Stimulated activated naive CD4-positive, alpha-beta T cell (primary cell): Measurements from ENCODE around the gene SLMAP.
"Not testable (repeated sequence)": the region's sequence is repeated elsewhere in the genome, so short reads cannot be mapped to it uniquely, and the experiment has no call there.

Experiments used
- DNase-seq, 6 experiments: peaks; one replicate each; lab custom pipeline; 2025; lab: John Stamatoyannopoulos, UW

SLMAP gene

DNA sequence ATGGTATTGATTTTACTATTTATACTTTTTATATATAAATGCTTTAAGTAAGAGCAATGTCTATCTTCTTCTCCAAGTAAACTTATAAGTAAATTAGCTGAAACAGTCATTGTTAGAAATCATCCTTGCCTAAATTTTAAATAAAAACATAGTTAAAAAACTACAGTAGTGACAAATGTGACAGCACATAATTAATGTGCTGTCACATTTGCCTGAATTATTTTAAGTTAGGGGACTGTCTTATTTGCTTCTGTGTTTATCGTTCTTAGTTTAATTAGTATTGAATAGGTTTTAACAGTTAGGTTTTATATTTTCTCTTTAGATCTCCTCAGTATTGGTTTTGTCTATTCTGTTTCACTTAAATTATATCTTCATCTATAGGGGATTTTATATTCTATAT, 36.1 kb downstream of the SLMAP start:
- DNase-seq = no peak

- DNase-seq = no peak
Observed at GRCh38 chr3:57793737-57794187, 37.7 kb downstream of the SLMAP start.

DNA sequence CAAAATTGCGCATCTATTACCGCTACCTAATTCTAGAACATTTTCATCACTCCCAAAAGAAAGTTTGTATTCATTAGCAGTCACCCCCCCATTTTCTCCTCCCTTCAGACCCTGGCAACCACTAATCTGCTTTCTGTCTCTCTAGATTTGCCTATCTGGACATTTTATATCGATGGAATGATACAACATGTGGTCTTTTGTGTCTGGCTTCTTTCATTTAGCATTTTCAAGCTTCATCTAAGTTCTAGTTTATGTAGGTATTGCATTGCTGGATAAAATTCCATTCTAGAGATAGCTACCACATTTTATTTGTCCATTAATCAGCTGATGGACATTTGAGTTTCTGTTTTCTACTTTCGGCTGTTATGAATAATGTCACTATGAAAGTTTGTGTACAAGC, 38.4 kb downstream of the SLMAP start:
- DNase-seq = no peak

DNA sequence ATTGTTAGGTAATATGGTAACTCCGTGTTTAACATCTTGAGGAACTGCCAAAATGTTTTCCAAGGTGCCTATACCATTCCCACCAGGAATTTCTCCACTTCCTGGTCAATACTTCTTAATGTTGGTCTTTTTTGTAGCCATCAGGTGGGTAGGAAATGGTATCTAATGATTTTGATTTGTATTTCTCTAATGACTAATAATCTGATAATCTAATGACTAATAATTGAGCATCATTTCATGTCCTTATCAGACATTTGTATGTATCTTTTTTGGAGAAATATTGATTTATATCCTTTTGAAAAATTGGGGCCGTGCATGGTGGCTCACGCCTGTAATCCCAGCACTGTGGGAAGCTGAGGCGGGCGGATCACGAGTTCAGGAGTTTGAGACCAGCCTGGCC, 38.8 kb downstream of the SLMAP start:
- no peak for DNase-seq

DNA sequence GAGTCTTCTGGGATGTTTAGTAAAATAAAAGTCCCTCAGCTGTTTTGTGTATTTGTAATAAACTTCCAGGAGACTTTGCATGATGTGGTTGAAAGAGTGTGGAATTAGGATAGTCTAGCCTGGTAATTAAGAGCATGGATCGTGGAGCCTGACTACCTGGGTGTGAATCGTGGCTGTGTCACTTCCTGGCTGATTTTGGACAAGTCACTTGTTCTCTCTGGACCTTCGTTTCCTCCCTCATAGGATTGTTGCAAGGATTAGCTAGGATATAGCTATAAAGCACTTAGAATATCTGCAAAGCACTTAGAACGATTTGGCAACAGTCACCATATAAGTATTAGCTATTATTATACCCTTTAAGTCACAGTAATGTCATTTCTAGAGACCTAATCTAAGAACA, 40.2 kb downstream of the SLMAP start:
- DNase-seq = no peak

DNA sequence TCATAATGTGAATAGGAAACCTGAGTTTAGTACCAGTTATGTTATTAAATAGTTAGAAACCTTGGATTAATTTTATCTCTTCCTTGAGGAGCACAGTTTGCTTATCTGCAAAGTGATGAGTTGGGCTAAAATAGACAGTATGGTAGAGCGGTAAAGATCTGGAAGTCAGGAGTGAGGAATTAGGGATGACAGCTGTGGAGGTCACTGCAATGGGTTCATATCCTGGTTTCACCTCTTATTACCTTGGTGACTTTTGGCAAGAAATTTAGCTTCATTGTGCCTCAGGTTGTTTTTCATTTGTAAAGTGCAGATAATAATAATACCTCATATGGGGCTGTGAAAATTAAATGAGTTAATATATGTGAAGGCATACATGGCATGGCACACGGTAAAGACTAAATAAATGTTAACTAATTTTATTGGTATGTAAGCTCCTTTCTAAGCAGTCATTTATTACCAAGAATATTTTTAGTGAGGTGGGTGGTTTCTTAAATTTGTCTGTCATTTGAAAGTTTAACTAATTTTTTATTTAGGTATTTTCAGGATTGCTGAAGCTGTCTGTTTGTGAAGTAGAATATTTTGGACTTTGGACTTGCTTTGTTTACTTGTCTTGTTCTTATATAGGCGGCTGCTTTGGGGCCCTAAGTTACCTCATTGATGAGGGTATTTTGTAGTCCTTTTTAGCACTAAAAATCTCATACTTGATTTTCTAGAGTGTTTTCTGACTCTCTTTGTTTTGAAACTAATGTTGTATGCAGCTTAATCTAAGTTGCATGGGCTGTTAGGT, 41.8 kb downstream of the SLMAP start:
- no peak for DNase-seq

- DNase-seq = peak in 3 of 6 experiments; percentile 22 to 34 (median 26)
Observed at GRCh38 chr3:57803647-57804081, 47.6 kb downstream of the SLMAP start.

DNA sequence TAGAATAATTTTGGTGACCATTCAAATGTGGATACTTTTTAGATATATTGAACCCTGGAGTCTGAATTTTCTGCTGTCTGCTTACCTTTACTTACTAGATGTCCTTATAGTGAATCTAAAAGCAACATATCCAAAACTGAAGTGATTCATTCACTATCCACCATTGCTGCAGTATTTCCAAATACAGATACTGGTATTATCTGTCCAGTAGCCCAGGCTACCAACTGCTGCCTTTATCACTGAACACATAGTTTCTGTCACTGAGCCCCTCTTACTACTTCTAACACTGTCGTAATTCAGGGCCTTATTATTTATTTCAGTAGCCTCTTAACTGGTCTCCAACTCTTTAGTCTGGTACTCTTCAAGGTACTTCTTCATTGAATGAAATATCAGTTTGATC, 49.2 kb downstream of the SLMAP start:
- no peak for DNase-seq

- no peak for DNase-seq
Observed at GRCh38 chr3:57805674-57806073, 49.6 kb downstream of the SLMAP start.

DNA sequence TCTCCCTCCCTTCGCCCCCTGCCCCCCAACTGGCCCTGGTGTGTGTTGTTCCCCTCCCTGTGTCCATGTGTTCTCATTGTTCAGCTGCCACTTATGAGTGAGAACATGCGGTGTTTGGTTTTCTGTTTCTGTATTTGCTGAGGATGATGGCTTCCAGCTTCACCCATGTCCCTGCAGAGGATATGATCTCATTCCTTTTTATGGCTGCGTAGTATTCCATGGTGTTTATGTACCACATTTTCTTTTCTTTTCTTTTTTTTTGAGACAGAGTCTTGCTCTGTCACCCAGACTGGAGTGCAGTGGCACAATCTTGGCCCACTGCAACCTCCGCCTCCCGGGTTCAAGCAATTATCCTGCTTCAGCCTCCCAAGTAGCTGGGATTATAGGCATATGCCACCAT, 50.1 kb downstream of the SLMAP start:
- DNase-seq = not testable (repeated sequence)

GRCh38 chr3:57808961-57809608, 53.0 kb downstream of the SLMAP start:
- DNase-seq = no peak

DNA sequence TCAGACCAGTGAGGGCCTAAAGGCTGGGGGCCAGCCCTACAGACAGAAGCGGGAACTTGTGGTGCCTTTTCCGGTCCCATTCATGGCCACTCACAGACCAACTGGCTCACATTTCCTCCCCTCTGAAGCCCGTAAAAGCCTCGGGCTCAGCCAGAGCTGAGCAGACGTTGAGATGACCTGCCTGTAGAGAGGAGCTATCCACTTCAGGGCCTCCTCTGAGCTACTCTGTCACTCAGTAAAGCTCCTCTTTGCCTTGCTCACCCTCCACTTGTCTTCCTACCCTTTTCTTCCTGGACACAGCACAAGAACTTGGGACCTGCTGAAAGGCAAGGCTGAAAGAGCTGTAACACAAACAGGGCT, 53.5 kb downstream of the SLMAP start:
- no peak for DNase-seq

- DNase-seq = no peak
Observed at GRCh38 chr3:57810048-57810447, 53.9 kb downstream of the SLMAP start.

GRCh38 chr3:57810471-57811137, 54.5 kb downstream of the SLMAP start:
- DNase-seq = no peak

DNA sequence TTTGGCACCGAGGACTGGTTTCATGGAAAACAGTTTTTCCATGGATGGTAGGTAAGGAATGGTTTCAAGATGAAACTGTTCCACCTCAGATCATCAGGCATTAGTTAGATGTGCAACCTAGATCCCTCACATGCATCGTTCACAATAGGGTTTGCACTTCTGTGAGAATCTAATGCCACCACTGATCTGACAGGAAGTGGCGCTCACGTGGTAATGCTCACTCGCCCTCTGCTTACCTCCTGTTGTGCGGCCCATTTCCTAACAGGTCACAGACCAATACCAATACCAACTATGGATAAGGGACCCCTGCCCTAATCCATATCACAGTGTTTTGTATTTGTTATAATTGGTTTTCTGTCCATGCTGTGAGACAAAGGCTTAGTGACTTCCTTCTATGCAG, 58.9 kb downstream of the SLMAP start:
- peak in 5 of 6 experiments; percentile 9 to 38 (median 16) for DNase-seq

GRCh38 chr3:57816471-57817095, 60.5 kb downstream of the SLMAP start:
- peak in 1 of 6 experiments; percentile 2 for DNase-seq

DNA sequence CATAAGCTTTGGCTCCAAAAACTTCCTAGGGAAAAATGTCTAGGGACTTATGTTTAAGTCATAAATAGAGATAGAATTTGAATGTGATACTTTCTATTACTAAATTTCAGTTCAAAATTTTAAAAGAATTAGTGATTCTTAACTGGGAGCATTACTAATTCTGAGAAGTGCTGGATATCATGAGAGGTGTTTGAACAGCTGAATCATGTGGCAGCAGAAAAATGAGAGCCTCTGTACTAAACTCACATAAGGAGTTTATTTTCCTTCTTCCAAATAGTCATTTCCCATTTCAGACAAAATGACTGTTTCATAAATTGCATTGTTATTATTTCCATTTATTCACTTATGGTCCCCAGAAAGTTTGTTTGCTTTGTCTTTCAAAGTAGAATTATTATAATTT, 62.7 kb downstream of the SLMAP start:
- DNase-seq = no peak

- no peak for DNase-seq
Observed at GRCh38 chr3:57820479-57820878, 64.4 kb downstream of the SLMAP start.

DNA sequence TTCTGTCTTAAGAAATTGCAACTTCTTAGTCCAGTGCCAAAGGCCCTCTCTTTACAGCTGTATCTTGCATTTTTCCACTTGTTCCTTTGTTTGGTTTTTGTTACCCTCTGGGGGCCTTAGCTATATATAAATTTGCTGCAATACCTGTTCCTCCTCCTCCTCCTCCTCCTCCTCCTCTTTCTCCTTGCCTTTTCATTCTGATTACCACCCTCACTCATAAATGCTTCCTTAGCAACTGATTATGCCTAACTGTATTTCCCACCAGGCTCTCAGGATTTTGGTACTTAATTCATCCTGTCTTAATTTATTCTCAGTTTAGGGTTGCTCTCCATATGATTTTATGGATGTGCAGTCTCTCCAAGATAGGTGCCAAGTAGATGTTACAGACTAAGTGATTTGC, 65.7 kb downstream of the SLMAP start:
- DNase-seq = no peak

- no peak for DNase-seq
Observed at GRCh38 chr3:57822686-57823085, 66.6 kb downstream of the SLMAP start.

DNA sequence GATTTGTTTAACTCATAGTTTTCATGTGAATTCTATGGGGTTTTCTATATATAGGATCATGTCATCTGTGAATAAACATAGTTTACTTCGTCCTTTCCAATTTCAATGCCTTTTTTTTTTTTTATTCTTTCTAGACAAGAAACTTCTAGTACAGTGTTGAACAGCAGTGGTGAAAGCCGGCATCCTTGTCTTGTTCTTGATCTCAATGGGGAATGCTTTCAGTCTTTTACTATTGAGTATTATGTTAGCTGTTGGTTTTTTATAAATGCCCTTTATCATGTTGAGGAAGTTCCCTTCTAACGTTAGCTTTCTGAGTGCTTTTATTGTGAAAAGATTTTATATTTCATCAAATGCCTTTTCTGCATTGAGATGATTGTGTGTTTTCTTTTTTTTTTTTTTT, 69.0 kb downstream of the SLMAP start:
- DNase-seq = no peak

DNA sequence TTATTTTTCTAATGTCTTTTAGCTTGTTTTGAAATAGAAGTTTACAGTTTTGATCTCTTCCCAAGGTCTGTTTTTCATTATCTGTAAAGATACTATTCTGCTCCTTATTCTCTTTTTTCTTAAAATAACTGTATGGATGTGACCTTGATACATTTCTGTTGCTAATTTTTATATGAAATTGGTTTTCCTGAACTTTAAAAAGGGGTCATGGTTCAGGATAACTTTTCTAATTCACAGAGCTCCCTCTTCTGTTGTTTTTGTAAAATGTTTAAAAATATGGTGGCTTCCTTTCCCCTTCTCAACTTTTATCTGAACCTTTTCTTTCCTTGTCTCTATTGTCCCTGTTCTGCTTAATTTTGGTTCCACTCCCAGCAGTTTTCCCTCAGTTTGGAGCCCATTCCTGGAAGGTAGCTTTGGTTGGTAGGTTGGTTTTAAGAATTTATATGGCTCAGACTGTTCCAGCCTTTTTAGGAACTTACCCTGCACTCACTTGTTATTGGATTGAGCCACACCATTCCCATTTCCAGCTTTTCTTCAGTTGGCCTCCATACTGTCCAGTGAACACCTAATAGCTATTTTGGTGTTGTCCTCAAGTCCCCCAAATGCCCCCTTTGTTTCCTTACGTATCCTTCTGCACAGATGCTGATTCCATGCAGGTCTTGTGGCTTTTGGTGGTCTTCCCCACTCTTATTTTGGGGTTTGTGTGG, 70.3 kb downstream of the SLMAP start:
- DNase-seq = peak in 1 of 6 experiments; percentile 7
